Esophagus muscularis mucosa (tissue), 4 donors: Measurements from ENCODE around the gene GRID2. TPM values are rescaled to one million over a fixed set of nuclear protein-coding genes. Genes with fewer than 3 reads are reported as not detected.
A peak's percentile ranks its signal among the peaks of the same experiment; 100 is the strongest.

Experiments used
- DNase-seq: peaks from one replicate; pipeline ENCODE4 v3.0.0-alpha.2; 2017; ENCODE audit errors: extremely low spot score
- H3K27ac ChIP-seq, 4 donors: fragments of 200-600 bp; sonication (generic); replicated peaks in 1 of 4; 1 replicate in 3 of 4; 2 replicates in 1 of 4; pipeline ENCODE4 v1.5.1; 2016 to 2019; ENCODE audit warnings: mild to moderate bottlenecking in 1 of 4
- H3K27me3 ChIP-seq, 4 donors: fragments of 200-600 bp; sonication (generic); one replicate each; pipeline versions ENCODE4 v1.5.1 to v1.6.0; 2016 to 2019
- H3K36me3 ChIP-seq, 4 donors: fragments of 200-600 bp; sonication (generic); one replicate each; pipeline ENCODE4 v1.5.1; 2016 to 2019
- H3K4me1 ChIP-seq, 4 donors: fragments of 200-600 bp; sonication (generic); one replicate each; pipeline ENCODE4 v1.5.1; 2016 to 2019
- H3K4me3 ChIP-seq, 4 donors: fragments of 200-600 bp; sonication (generic); 1 replicate in 2 of 4; 2 replicates in 2 of 4; pipeline ENCODE4 v1.5.1; 2016 to 2019; ENCODE audit warnings: mild to moderate bottlenecking in 4 of 4, moderate library complexity in 1 of 4
- H3K9me3 ChIP-seq, 4 donors: fragments of 200-600 bp; sonication (generic); 1 replicate in 3 of 4; 2 replicates in 1 of 4; pipeline ENCODE4 v1.5.1; 2016 to 2019
- CTCF ChIP-seq, 3 experiments: fragments of 200-600 bp in 2 of 3; fragments of 450-650 bp in 1 of 3; sonication (generic) in 2 of 3; IDR thresholded peaks; one replicate each; pipeline ENCODE4 v1.5.1; 2017 to 2019; ENCODE audit warnings: antibody characterized with exemption in 3 of 3, mild to moderate bottlenecking in 2 of 3, moderate library complexity in 1 of 3
- EP300 ChIP-seq: sonication (generic); formaldehyde crosslinking; IDR thresholded peaks from one replicate; pipeline ENCODE4 v1.6.1; 2017; ENCODE audit warnings: antibody characterized with exemption
- POLR2A ChIP-seq: fragments of 450-650 bp; IDR thresholded peaks from one replicate; pipeline ENCODE4 v1.6.1; 2017; ENCODE audit warnings: antibody characterized with exemption, moderate library complexity, mild to moderate bottlenecking, low read depth
- POLR2AphosphoS5 ChIP-seq, 2 donors: sonication (generic); formaldehyde crosslinking; IDR thresholded peaks; one replicate each; pipeline ENCODE4 v1.6.1; 2017; ENCODE audit warnings: antibody characterized with exemption in 2 of 2
- WGBS: methylation state at CpG from one replicate; pipeline ENCODE4 v1.1.5; 2018; 5-methylcytosine and 5-hydroxymethylcytosine counted together
- intact Hi-C: fragments of 100-400 bp; cut with DNase I; formaldehyde crosslinking; loops from one replicate; pipeline ENCODE4 v1.15.1; 2023
- total RNA-seq, 4 donors: library from RNA; depleted of rRNA; stranded (reverse); fragments of >200 nt; gene quantifications; one replicate each; pipeline versions ENCODE4 v1.1.0 to v1.2.1, GENCODE V29; 2016

The GRID2 gene
- total RNA-seq, 4 donors from 2014 or later, result 0.06 to 0.17 TPM; not detected in 2

- WGBS, result 93% methylated on average over 1 of the region's 1 CpG
These were observed 24.5 kb upstream of the GRID2 start for GRCh38 chr4:92279296-92279695.

GRCh38 chr4:92299152-92299551, 4.6 kb upstream of the GRID2 start:
- Histone ChIP-seq H3K4me3 (no peak overlapping the region), H3K9me3 (no peaks in the 10 kb centered on the region), H3K27me3 (peaks cover 0 to 36% (median 5%) of the 10 kb centered on the region in 4 donors), H3K27ac (no peak overlapping the region), H3K36me3 (no peaks in the 10 kb centered on the region), H3K4me1 (peaks cover 8 to 10% (median 8%) of the 10 kb centered on the region in 4 donors)
- intact Hi-C loops, result no loop called here
- no peak for DNase-seq
- TF ChIP-seq POLR2A, result no peak
- no peak for TF ChIP-seq EP300
- no peak for TF ChIP-seq POLR2AphosphoS5 (IDR thresholded peaks at IDR 0.05)
- no peak for TF ChIP-seq CTCF (IDR thresholded peaks at IDR 0.05)

More at GRCh38 chr4:92279296-92279695, 24.5 kb upstream of the GRID2 start:
- no peaks in the 10 kb centered on the region for H3K9me3 ChIP-seq
- H3K4me3 ChIP-seq, result no peak overlapping the region
- no peak for DNase-seq
- no peaks in the 10 kb centered on the region for H3K4me1 ChIP-seq
- H3K36me3 ChIP-seq, result no peaks in the 10 kb centered on the region
- intact Hi-C loops, result no loop called here
- no peak for TF ChIP-seq EP300
- TF ChIP-seq POLR2A, result no peak
- TF ChIP-seq CTCF (IDR thresholded peaks at IDR 0.05), result no peak
- TF ChIP-seq POLR2AphosphoS5 (IDR thresholded peaks at IDR 0.05), result no peak
- no peaks in the 10 kb centered on the region for H3K27me3 ChIP-seq
- no peak overlapping the region for H3K27ac ChIP-seq

GRCh38 chr4:92304121-92304520, 355 bp downstream of the GRID2 start:
- intact Hi-C loops, result no loop called here
- WGBS, result 3% methylated on average over 22 of the region's 22 CpGs
- DNase-seq, result no peak
- peaks cover 0 to 63% (median 12%) of the 10 kb centered on the region in 4 donors for H3K27me3 ChIP-seq
- H3K36me3 ChIP-seq, result no peaks in the 10 kb centered on the region
- H3K4me1 ChIP-seq, result peaks cover 23 to 30% (median 28%) of the 10 kb centered on the region in 4 donors
- TF ChIP-seq EP300 (no peak), CTCF (IDR thresholded peaks at IDR 0.05) (no peak), POLR2AphosphoS5 (IDR thresholded peaks at IDR 0.05) (no peak), POLR2A (no peak)
- H3K27ac ChIP-seq, result no peak overlapping the region
- H3K9me3 ChIP-seq, result no peaks in the 10 kb centered on the region
- peak overlapping the region; percentile 24 to 54 (median 38) for H3K4me3 ChIP-seq

- intact Hi-C loops, result no loop called here
- Histone ChIP-seq H3K36me3 (no peaks in the 10 kb centered on the region), H3K27me3 (peaks cover 0 to 62% (median 12%) of the 10 kb centered on the region in 4 donors)
These were observed 840 bp downstream of the GRID2 start for GRCh38 chr4:92304606-92305005.

More at GRCh38 chr4:92304606-92305005, 840 bp downstream of the GRID2 start:
- WGBS, result 2% methylated on average over 18 of the region's 18 CpGs
- TF ChIP-seq POLR2A (no peak), POLR2AphosphoS5 (IDR thresholded peaks at IDR 0.05) (no peak), EP300 (no peak), CTCF (IDR thresholded peaks at IDR 0.05) (no peak)
- Histone ChIP-seq H3K4me1 (peaks cover 23 to 30% (median 28%) of the 10 kb centered on the region in 4 donors), H3K9me3 (no peaks in the 10 kb centered on the region), H3K27ac (no peak overlapping the region), H3K4me3 (peak overlapping the region; percentile 24 to 54 (median 40))
- no peak for DNase-seq
